IPS DF 6.9 (cell line): Measurements from ENCODE around the gene OVAAL.

Experiments
- DNase-seq: peaks from one replicate; pipeline ENCODE4 v3.0.0-alpha.2; 2013; ENCODE audit warnings: low read depth, low spot score
- H3K27ac ChIP-seq: one replicate; pipeline ENCODE4 v1.5.1; 2013; ENCODE audit warnings: low read length, control low read depth
- H3K27me3 ChIP-seq: 2 replicates; pipeline ENCODE4 v1.6.1; 2013; ENCODE audit warnings: mild to moderate bottlenecking, low read length; ENCODE audit not compliant: control insufficient read depth, insufficient read depth
- H3K36me3 ChIP-seq: 2 replicates; pipeline ENCODE4 v1.6.1; 2013; ENCODE audit warnings: low read length; ENCODE audit not compliant: control insufficient read depth, insufficient read depth
- H3K4me1 ChIP-seq: 2 replicates; pipeline ENCODE4 v1.6.1; 2013; ENCODE audit warnings: low read length; ENCODE audit not compliant: control insufficient read depth, insufficient read depth
- H3K4me3 ChIP-seq: 2 replicates; pipeline ENCODE4 v1.5.1; 2013; ENCODE audit warnings: mild to moderate bottlenecking, low read length
- H3K9me3 ChIP-seq: 2 replicates; pipeline ENCODE4 v1.6.1; 2013; ENCODE audit warnings: low read length, inconsistent platforms; ENCODE audit not compliant: control insufficient read depth, insufficient read depth
- WGBS: extraction: QIAGEN DNeasy Blood & Tissue Kit; methylation state at CpG from one replicate; pipeline ENCODE4 v1.1.7; 2013; ENCODE audit warnings: mixed read lengths, missing lambda C conversion rate; ENCODE audit not compliant: insufficient read length, insufficient coverage; 5-methylcytosine and 5-hydroxymethylcytosine counted together

The OVAAL gene

GRCh38 chr1:180525715-180526039, 33.1 kb upstream of the OVAAL start:
- no peaks in the 10 kb centered on the region for H3K36me3 ChIP-seq
- no peak for DNase-seq
- WGBS = no CpG with 5 or more reads among the region's 2 CpGs

DNA sequence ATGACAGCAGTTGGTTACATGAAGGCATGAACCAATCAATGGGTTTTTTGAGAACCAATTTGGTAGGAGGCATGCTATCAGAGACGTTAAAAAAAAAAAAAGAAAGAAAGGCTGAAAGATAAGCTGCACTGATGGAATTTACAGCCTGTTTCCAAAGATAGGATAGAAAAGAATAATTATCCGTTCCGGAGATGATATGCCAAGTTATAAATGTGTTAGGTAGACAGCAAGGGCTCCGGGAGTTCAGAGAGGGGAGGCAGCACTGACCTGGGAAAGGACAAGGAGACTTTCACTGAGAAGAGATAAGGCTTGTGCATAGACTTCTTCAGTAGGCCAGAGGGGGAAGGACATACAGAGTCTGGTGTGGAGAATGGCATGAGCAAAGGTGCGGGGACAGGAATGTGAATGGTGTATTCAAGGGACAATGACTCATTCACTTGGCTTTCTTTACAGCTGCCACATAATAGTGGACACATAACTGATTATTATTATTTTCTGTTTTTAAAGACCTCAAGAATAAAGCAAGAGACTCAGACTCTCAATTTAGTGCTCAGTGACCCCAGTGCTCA, 31.6 kb upstream of the OVAAL start:
- H3K9me3 ChIP-seq = no peaks in the 10 kb centered on the region
- H3K36me3 ChIP-seq = no peaks in the 10 kb centered on the region
- no peak for DNase-seq
- H3K27me3 ChIP-seq = no peaks in the 10 kb centered on the region
- H3K4me3 ChIP-seq = no peak overlapping the region
- WGBS = no CpG with 5 or more reads among the region's 5 CpGs
- H3K27ac ChIP-seq = no peak overlapping the region
- no peaks in the 10 kb centered on the region for H3K4me1 ChIP-seq

More at GRCh38 chr1:180525715-180526039, 33.1 kb upstream of the OVAAL start:
- no peak overlapping the region for H3K27ac ChIP-seq
- H3K27me3 ChIP-seq = no peaks in the 10 kb centered on the region
- no peak overlapping the region for H3K4me3 ChIP-seq
- H3K4me1 ChIP-seq = peaks cover 2% of the 10 kb centered on the region; the same call in 1 of the 2 replicates
- H3K9me3 ChIP-seq = no peaks in the 10 kb centered on the region

- WGBS = no CpG with 5 or more reads among the region's 11 CpGs
- no peak overlapping the region for H3K4me3 ChIP-seq
- H3K4me1 ChIP-seq = no peaks in the 10 kb centered on the region
- no peaks in the 10 kb centered on the region for H3K9me3 ChIP-seq
- no peaks in the 10 kb centered on the region for H3K27me3 ChIP-seq
- H3K36me3 ChIP-seq = no peaks in the 10 kb centered on the region
- no peak overlapping the region for H3K27ac ChIP-seq
- no peak for DNase-seq
These were observed 29.8 kb upstream of the OVAAL start for GRCh38 chr1:180528868-180529470.

DNA sequence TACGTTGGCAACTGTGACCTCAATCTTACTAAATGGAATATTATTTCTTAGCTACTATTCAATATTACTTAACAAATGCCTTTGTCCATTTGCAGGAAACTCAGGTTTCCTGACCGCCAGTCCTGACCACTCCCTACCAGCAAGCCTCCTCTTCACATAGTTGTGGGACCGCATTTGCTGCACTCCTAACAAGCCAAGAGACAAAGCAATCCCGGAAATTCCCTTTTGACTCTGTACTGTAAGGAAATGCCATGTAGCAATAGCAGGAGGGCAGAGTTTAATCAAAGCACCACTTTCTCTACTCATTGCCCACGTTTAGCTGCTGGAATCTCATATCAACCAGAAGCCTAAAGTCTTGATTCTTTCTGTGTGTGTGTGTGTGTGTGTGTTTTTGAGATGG, 28.3 kb upstream of the OVAAL start:
- no peak overlapping the region for H3K27ac ChIP-seq
- no CpG with 5 or more reads among the region's 5 CpGs for WGBS
- H3K4me1 ChIP-seq = no peaks in the 10 kb centered on the region
- H3K9me3 ChIP-seq = no peaks in the 10 kb centered on the region
- no peaks in the 10 kb centered on the region for H3K27me3 ChIP-seq
- no peaks in the 10 kb centered on the region for H3K36me3 ChIP-seq
- no peak overlapping the region for H3K4me3 ChIP-seq
- no peak for DNase-seq

DNA sequence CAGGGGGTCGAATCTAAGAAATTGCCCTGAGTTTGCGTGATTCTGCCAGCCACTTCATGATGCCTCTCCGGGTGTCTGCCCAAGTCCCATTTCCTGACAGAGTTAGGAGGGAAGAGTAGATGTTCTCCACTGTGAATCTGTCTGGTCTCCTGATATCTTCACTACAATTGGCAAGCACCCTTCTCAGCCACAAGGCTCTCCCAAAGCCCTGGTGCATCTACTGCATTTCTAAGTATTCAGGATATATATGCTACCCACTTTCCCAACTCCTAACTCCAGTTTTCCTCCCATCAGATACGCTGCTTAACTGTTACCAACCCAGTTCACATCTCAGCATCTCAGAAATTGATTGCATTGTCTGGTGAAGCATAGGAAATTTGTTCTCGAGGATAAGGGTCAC, 25.9 kb upstream of the OVAAL start:
- Histone ChIP-seq H3K27me3 (no peaks in the 10 kb centered on the region), H3K9me3 (no peaks in the 10 kb centered on the region), H3K4me1 (no peaks in the 10 kb centered on the region), H3K4me3 (no peak overlapping the region), H3K27ac (no peak overlapping the region), H3K36me3 (no peaks in the 10 kb centered on the region)
- no peak for DNase-seq
- WGBS = no CpG with 5 or more reads among the region's 5 CpGs

GRCh38 chr1:180533266-180533987, 25.3 kb upstream of the OVAAL start:
- Histone ChIP-seq H3K27ac (no peak overlapping the region), H3K36me3 (no peaks in the 10 kb centered on the region), H3K27me3 (no peaks in the 10 kb centered on the region), H3K4me3 (no peak overlapping the region), H3K9me3 (no peaks in the 10 kb centered on the region), H3K4me1 (no peaks in the 10 kb centered on the region)
- peak; percentile 71 for DNase-seq
- no CpG with 5 or more reads among the region's 10 CpGs for WGBS

DNA sequence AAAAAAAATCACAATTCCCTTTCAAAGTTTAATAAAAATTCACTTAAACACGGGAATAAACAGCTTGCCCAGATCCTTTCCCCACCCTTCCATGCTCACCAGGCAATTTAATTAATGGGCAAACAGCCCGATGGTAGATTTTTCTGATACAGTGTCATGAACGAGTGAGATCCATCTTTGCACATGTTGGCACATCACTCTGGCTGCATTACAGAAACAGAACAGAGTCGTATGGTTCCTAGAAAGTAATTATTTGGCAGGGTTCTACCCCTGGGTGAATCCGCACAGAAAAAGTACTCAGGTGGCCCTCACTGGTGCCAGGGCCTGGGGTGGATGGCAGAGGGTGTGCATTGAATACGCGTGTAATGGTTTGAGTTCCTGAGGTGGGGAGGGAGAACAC, 24.6 kb upstream of the OVAAL start:
- no peak for DNase-seq
- Histone ChIP-seq H3K9me3 (no peaks in the 10 kb centered on the region), H3K27me3 (no peaks in the 10 kb centered on the region), H3K4me3 (no peak overlapping the region), H3K4me1 (no peaks in the 10 kb centered on the region), H3K27ac (no peak overlapping the region), H3K36me3 (no peaks in the 10 kb centered on the region)
- WGBS = no CpG with 5 or more reads among the region's 7 CpGs

GRCh38 chr1:180535418-180535999, 23.3 kb upstream of the OVAAL start:
- WGBS = no CpG with 5 or more reads among the region's 5 CpGs
- Histone ChIP-seq H3K9me3 (no peaks in the 10 kb centered on the region), H3K27me3 (no peaks in the 10 kb centered on the region), H3K27ac (no peak overlapping the region), H3K36me3 (no peaks in the 10 kb centered on the region), H3K4me3 (no peak overlapping the region), H3K4me1 (no peaks in the 10 kb centered on the region)
- no peak for DNase-seq

DNA sequence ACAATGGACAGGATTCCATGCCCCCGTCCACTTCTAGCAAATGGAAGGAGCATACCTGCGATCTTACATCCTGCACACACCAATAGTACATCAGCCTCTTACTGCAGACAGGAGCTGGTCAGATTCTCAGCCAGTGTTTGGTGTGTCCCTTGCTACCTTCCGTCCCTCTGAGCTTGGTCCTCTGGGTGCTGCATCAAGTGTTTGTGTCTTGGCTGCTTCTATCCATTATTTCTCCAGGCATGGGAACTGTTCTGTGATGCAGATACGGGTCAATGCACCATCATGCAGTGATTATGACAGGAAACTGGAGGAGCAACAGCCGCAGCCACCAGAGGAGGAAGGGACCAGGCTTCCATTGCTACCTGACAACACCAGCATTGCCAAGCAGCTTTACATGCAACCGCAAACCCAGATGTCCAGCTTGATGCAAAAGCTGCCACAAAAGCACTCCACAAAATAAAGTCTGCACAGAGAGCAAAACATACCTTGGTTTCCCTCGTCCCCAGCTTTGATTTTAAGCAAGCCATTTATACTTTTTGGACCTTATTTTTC, 21.9 kb upstream of the OVAAL start:
- no CpG with 5 or more reads among the region's 7 CpGs for WGBS
- Histone ChIP-seq H3K36me3 (no peaks in the 10 kb centered on the region), H3K9me3 (no peaks in the 10 kb centered on the region), H3K27ac (no peak overlapping the region), H3K27me3 (no peaks in the 10 kb centered on the region), H3K4me1 (no peaks in the 10 kb centered on the region), H3K4me3 (no peak overlapping the region)
- DNase-seq = no peak

- no peaks in the 10 kb centered on the region for H3K4me1 ChIP-seq
- H3K36me3 ChIP-seq = no peaks in the 10 kb centered on the region
- no peak for DNase-seq
- no peak overlapping the region for H3K27ac ChIP-seq
- no peaks in the 10 kb centered on the region for H3K9me3 ChIP-seq
- H3K4me3 ChIP-seq = no peak overlapping the region
- no peaks in the 10 kb centered on the region for H3K27me3 ChIP-seq
- WGBS = no CpG with 5 or more reads among the region's 7 CpGs
These were observed 19.6 kb upstream of the OVAAL start for GRCh38 chr1:180539136-180539535.
